HFFc6 (cell line): ENCODE measurements around the gene NPAS3. TPM values are rescaled to one million over a fixed set of nuclear protein-coding genes. Genes with fewer than 3 reads are reported as not detected.
A peak's percentile ranks its signal among the peaks of the same experiment; 100 is the strongest.

Experiments
- DNase-seq: peaks from one replicate; pipeline ENCODE4 v3.0.0-alpha.2; 2018
- H3K27ac Mint-ChIP-seq: 2 replicates; pipeline ENCODE4 v1.8.0; 2020; ENCODE audit warnings: mild to moderate bottlenecking, mixed read lengths
- H3K27me3 Mint-ChIP-seq: 2 replicates; pipeline ENCODE4 v1.8.0; 2021; ENCODE audit warnings: mild to moderate bottlenecking, moderate library complexity, mixed read lengths; ENCODE audit not compliant: insufficient read depth
- H3K36me3 Mint-ChIP-seq: 2 replicates; pipeline ENCODE4 v1.8.0; 2021; ENCODE audit warnings: low read depth, mixed read lengths
- H3K4me1 Mint-ChIP-seq: 2 replicates; pipeline ENCODE4 v1.8.0; 2020; ENCODE audit warnings: low read depth, mixed read lengths
- H3K4me3 Mint-ChIP-seq: 2 replicates; pipeline ENCODE4 v1.8.0; 2020; ENCODE audit warnings: mild to moderate bottlenecking, moderate library complexity, mixed read lengths
- H3K9me3 Mint-ChIP-seq: 2 replicates; pipeline ENCODE4 v1.8.0; 2020; ENCODE audit warnings: mild to moderate bottlenecking, mixed read lengths
- total RNA-seq, 6 experiments: library from RNA; stranded (reverse); fragmentation: NEBNext Ultra II Directional; extraction: Animal tissue kit (Norgen Biotek cat#: 25700); gene quantifications; 2 replicates in 1 of 6; 3 replicates in 5 of 6; pipeline ENCODE4 v1.2.3, GENCODE V29; 2021
- TF ChIP-seq, protein P1 (sequence below): fragments of 200-600 bp; sonication (generic); IDR thresholded peaks from 2 replicates; pipeline ENCODE4 v1.5.0; 2021; ENCODE audit warnings: antibody characterized with exemption, mild to moderate bottlenecking

Gene NPAS3
- total RNA-seq, 6 experiments from 2014 or later, result not detected

- no peak overlapping the region for H3K27ac Mint-ChIP-seq
- no peak for DNase-seq
These were observed 737.5 kb downstream of the NPAS3 start for GRCh38 chr14:33676135-33676566.

DNA sequence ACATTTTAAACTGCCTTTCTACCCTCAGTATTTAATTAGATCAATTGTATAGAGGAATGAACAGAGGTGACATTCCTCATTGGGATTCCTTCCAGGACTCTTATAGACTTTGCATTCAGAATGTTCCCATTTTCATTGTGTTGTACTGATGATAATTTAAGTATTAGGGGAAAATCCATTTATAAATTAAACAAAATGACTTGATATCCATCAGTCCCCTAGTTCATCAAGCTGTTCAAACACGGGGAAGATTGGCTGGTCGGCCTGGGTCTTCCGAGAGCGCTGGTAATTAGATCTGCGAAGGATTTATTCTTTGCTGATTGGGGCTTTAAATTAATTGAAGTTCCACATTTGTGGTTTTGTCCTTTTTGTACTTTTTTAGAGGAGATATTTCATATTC is 738.2 kb downstream of the NPAS3 start:
- H3K27ac Mint-ChIP-seq, result no peak overlapping the region

More at GRCh38 chr14:33676135-33676566, 737.5 kb downstream of the NPAS3 start:
- peaks cover 40% of the 10 kb centered on the region; the same call in 1 of the 2 replicates for H3K4me1 Mint-ChIP-seq
- H3K27me3 Mint-ChIP-seq, result 0 out of 2 replicates have a peak, but pooled peaks cover 2% of the 10 kb centered on the region
- H3K9me3 Mint-ChIP-seq, result no peaks in the 10 kb centered on the region; the same call in 1 of the 2 replicates
- peaks cover 4% of the 10 kb centered on the region; the same call in 1 of the 2 replicates for H3K36me3 Mint-ChIP-seq
- TF ChIP-seq, protein P1, sequence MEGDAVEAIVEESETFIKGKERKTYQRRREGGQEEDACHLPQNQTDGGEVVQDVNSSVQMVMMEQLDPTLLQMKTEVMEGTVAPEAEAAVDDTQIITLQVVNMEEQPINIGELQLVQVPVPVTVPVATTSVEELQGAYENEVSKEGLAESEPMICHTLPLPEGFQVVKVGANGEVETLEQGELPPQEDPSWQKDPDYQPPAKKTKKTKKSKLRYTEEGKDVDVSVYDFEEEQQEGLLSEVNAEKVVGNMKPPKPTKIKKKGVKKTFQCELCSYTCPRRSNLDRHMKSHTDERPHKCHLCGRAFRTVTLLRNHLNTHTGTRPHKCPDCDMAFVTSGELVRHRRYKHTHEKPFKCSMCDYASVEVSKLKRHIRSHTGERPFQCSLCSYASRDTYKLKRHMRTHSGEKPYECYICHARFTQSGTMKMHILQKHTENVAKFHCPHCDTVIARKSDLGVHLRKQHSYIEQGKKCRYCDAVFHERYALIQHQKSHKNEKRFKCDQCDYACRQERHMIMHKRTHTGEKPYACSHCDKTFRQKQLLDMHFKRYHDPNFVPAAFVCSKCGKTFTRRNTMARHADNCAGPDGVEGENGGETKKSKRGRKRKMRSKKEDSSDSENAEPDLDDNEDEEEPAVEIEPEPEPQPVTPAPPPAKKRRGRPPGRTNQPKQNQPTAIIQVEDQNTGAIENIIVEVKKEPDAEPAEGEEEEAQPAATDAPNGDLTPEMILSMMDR, result peak; percentile 66; the same call in 1 of the 2 replicates
- no peak overlapping the region for H3K4me3 Mint-ChIP-seq

GRCh38 chr14:33678005-33678404 is 739.3 kb downstream of the NPAS3 start:
- Mint-ChIP-seq H3K4me1 (peaks cover 40% of the 10 kb centered on the region; the same call in 1 of the 2 replicates), H3K4me3 (no peak overlapping the region), H3K27me3 (0 out of 2 replicates have a peak, but pooled peaks cover 2% of the 10 kb centered on the region), H3K9me3 (no peaks in the 10 kb centered on the region; the same call in 1 of the 2 replicates), H3K36me3 (peaks cover 4% of the 10 kb centered on the region; the same call in 1 of the 2 replicates), H3K27ac (no peak overlapping the region)
- DNase-seq, result no peak
- TF ChIP-seq, protein P1, result no peak

More for the DNA sequence above, 738.2 kb downstream of the NPAS3 start:
- H3K36me3 Mint-ChIP-seq, result peaks cover 4% of the 10 kb centered on the region; the same call in 1 of the 2 replicates
- peaks cover 40% of the 10 kb centered on the region; the same call in 1 of the 2 replicates for H3K4me1 Mint-ChIP-seq
- H3K9me3 Mint-ChIP-seq, result no peaks in the 10 kb centered on the region; the same call in 1 of the 2 replicates
- DNase-seq, result no peak
- no peak overlapping the region for H3K4me3 Mint-ChIP-seq
- H3K27me3 Mint-ChIP-seq, result 0 out of 2 replicates have a peak, but pooled peaks cover 2% of the 10 kb centered on the region
- TF ChIP-seq, protein P1, result no peak

DNA sequence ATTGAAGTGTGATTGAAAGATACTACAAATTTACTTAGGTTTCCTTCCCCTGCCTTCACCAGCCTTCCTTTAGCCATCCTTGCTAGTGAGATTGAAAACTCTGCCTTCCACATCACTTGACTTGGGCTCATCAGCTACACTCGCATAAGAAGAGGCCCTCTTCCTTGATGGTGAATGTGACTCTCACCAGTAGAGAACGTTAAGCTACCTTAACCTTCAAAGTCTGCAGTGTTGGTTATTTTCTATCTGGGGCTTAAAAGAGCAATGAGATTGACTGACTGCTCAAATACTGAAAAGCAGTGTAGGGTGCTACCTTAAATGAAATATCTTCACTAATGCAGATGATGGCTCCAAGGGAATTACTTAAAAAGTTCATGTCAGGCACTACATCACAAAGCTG is 740.3 kb downstream of the NPAS3 start:
- Mint-ChIP-seq H3K27me3 (0 out of 2 replicates have a peak, but pooled peaks cover 2% of the 10 kb centered on the region), H3K36me3 (peaks cover 4% of the 10 kb centered on the region; the same call in 1 of the 2 replicates), H3K27ac (peak overlapping the region; percentile 22; the same call in 1 of the 2 replicates), H3K9me3 (no peaks in the 10 kb centered on the region; the same call in 1 of the 2 replicates), H3K4me3 (no peak overlapping the region; the same call in 1 of the 2 replicates), H3K4me1 (peaks cover 40% of the 10 kb centered on the region; the same call in 1 of the 2 replicates)
- DNase-seq, result no peak
- TF ChIP-seq, protein P1, result no peak

GRCh38 chr14:33679461-33680225 is 741.0 kb downstream of the NPAS3 start:
- Mint-ChIP-seq H3K4me3 (no peak overlapping the region; the same call in 1 of the 2 replicates), H3K27ac (peak overlapping the region; percentile 22; the same call in 1 of the 2 replicates), H3K9me3 (no peaks in the 10 kb centered on the region; the same call in 1 of the 2 replicates), H3K4me1 (peaks cover 40% of the 10 kb centered on the region; the same call in 1 of the 2 replicates), H3K27me3 (0 out of 2 replicates have a peak, but pooled peaks cover 2% of the 10 kb centered on the region), H3K36me3 (peaks cover 4% of the 10 kb centered on the region; the same call in 1 of the 2 replicates)
- peak; percentile 90 for DNase-seq
- TF ChIP-seq, protein P1, result no peak
